Activated T-helper 17 cell treated with anti-CD3 and anti-CD28 coated beads, Interleukin-2, amount 50 U/mL, for 72 hours (primary cell): ENCODE results near the gene GJA9. TPM values are rescaled to one million over a fixed set of nuclear protein-coding genes. Genes with fewer than 3 reads are reported as not detected.
A peak's percentile ranks its signal among the peaks of the same experiment; 100 is the strongest.

ENCODE experiments used
- ATAC-seq: fragments of 150-1000 bp; cut with Tn5 transposase; replicated peaks from 2 replicates; pipeline ENCODE4 v1.10.0; 2021; ENCODE audit warnings: mild to moderate bottlenecking, moderate library complexity
- H3K27ac Mint-ChIP-seq: one replicate; pipeline ENCODE4 v1.8.0; 2022; ENCODE audit warnings: mixed read lengths
- H3K27me3 Mint-ChIP-seq: one replicate; pipeline ENCODE4 v1.8.0; 2022; ENCODE audit warnings: mixed read lengths
- H3K36me3 Mint-ChIP-seq: one replicate; pipeline ENCODE4 v1.8.0; 2022; ENCODE audit warnings: low read depth, mild to moderate bottlenecking, mixed read lengths
- H3K4me1 Mint-ChIP-seq: one replicate; pipeline ENCODE4 v1.8.0; 2022; ENCODE audit warnings: mixed read lengths
- H3K4me3 Mint-ChIP-seq: one replicate; pipeline ENCODE4 v1.8.0; 2022; ENCODE audit warnings: mild to moderate bottlenecking, mixed read lengths
- H3K9me3 Mint-ChIP-seq: one replicate; pipeline ENCODE4 v1.8.0; 2022; ENCODE audit warnings: mixed read lengths
- total RNA-seq, 2 donors: library from RNA; stranded (reverse); gene quantifications; one replicate each; pipeline ENCODE4 v1.2.3, GENCODE V29; 2022

Gene GJA9
- total RNA-seq, 2 donors from 2014 or later, result not detected

DNA sequence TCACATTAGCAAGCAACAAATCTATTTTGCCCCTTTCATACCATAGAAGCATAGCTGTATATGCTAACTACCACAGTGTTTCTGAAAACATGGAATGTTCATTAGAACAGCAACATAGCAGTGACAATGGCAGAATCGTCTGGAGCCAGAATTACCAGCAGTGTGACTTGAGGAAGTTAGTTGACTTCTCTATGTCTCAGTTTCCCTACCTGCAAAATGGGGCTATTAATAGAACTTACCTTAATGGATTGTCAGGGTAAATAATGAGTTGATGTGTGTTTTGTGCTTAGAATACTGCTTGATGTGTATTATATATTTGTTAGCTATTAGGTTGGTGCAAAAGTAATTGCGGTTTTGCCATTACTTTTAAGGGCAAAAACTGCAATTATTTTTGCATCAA lies 14.8 kb upstream of the GJA9 start:
- ATAC-seq, result no peak
- Mint-ChIP-seq H3K4me3 (no peak overlapping the region), H3K36me3 (no peaks in the 10 kb centered on the region), H3K9me3 (no peaks in the 10 kb centered on the region), H3K27me3 (no peaks in the 10 kb centered on the region), H3K27ac (no peak overlapping the region), H3K4me1 (no peaks in the 10 kb centered on the region)

- Mint-ChIP-seq H3K4me3 (no peak overlapping the region), H3K4me1 (no peaks in the 10 kb centered on the region), H3K27me3 (no peaks in the 10 kb centered on the region), H3K27ac (no peak overlapping the region), H3K36me3 (no peaks in the 10 kb centered on the region), H3K9me3 (no peaks in the 10 kb centered on the region)
- no peak for ATAC-seq
Measured at GRCh38 chr1:38892976-38893375, 11.6 kb upstream of the GJA9 start.

DNA sequence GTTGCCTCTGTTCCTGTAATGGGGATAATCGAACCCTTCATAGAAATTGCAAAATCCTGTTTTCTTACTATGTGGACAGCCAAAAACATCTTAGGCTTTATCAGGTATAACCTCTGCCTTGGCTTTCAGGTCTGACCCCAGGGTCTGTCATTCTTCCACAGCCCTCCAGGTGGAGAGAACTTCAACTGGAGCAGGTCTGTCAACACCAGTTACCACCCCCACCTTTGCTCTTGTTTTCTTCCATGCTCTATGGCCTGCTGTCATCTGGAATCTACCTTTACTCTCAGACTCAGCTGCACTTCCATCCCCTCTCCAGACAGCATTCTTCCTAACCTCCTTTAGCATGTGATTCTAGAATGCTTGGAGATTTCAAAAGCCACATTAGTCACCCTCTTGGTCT lies 10.4 kb upstream of the GJA9 start:
- Mint-ChIP-seq H3K27ac (no peak overlapping the region), H3K9me3 (no peaks in the 10 kb centered on the region)
- ATAC-seq, result no peak

GRCh38 chr1:38889589-38889988 lies 8.2 kb upstream of the GJA9 start:
- ATAC-seq, result no peak
- no peak overlapping the region for H3K4me3 Mint-ChIP-seq
- no peaks in the 10 kb centered on the region for H3K4me1 Mint-ChIP-seq
- H3K9me3 Mint-ChIP-seq, result no peaks in the 10 kb centered on the region
- H3K36me3 Mint-ChIP-seq, result no peaks in the 10 kb centered on the region
- H3K27ac Mint-ChIP-seq, result no peak overlapping the region
- no peaks in the 10 kb centered on the region for H3K27me3 Mint-ChIP-seq

More for the DNA sequence above, 10.4 kb upstream of the GJA9 start:
- Mint-ChIP-seq H3K4me3 (no peak overlapping the region), H3K27me3 (no peaks in the 10 kb centered on the region), H3K4me1 (no peaks in the 10 kb centered on the region), H3K36me3 (no peaks in the 10 kb centered on the region)

DNA sequence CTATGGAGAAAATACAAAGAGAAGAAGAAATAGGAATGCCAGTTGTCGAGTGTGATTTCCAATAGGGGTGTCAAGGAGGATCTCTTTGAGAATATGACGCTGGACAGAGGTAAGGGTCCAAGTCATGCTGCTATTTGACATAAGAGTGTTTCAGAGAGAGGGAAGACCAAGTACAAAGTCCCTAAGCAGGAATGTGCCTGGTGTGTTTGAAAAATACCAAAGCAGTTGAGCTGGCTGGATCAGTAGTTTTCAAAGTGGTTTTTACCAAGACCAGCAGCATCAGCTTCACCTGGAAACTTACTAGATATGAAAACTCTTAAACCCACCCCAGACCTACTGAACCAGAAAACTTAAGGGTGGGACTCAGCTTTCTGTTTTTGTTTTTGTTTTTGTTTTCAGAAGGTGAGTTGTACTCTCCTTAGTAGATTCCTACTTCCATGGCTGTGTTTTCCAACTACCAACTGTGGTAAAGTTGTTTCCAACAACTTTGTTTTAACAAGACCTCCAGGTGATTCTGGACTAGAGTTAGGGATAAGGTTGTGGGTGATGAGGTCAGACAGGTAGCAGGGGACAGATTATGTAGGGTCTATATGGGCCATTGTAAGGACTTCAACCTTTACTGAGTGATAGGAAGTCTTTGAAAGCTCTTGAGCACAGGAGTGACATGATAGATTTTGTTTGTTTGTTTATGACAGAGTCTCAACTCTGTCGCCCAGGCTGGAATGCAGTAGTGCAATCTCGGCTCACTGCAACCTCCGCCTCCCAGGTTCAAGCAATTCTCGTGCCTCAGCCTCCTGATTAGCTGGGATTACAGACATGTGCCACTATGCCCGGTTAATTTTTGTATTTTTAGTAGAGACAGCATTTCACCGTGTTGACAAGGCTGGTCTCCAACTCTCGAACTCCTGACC lies 7.3 kb upstream of the GJA9 start:
- no peaks in the 10 kb centered on the region for H3K36me3 Mint-ChIP-seq
- H3K4me1 Mint-ChIP-seq, result no peaks in the 10 kb centered on the region
- H3K27ac Mint-ChIP-seq, result no peak overlapping the region
- no peaks in the 10 kb centered on the region for H3K9me3 Mint-ChIP-seq
- no peaks in the 10 kb centered on the region for H3K27me3 Mint-ChIP-seq
- no peak overlapping the region for H3K4me3 Mint-ChIP-seq
- ATAC-seq, result no peak

DNA sequence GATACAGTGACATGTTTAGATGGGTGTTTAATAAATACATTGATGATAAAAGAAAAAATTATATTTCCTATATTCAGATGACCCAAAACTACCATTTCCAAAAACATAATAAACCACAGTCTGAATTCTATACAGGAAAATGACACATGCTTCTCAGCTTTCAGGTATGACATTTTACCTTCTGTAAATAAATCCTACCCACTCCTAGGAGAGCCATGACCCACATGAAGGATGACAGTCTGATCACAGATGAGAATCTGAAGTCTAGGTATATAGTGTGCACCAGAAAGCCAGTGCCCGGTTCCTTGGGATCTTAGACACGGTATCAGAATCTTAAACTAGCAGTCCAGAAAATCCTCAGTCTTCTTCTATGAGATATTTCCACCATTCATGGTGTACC lies 3.7 kb upstream of the GJA9 start:
- no peak for ATAC-seq
- no peaks in the 10 kb centered on the region for H3K4me1 Mint-ChIP-seq
- H3K27me3 Mint-ChIP-seq, result no peaks in the 10 kb centered on the region
- H3K4me3 Mint-ChIP-seq, result no peak overlapping the region
- H3K36me3 Mint-ChIP-seq, result no peaks in the 10 kb centered on the region
- H3K9me3 Mint-ChIP-seq, result no peaks in the 10 kb centered on the region
- H3K27ac Mint-ChIP-seq, result no peak overlapping the region

- H3K36me3 Mint-ChIP-seq, result peaks cover 9% of the 10 kb centered on the region
- no peaks in the 10 kb centered on the region for H3K9me3 Mint-ChIP-seq
- H3K27ac Mint-ChIP-seq, result no peak overlapping the region
- H3K27me3 Mint-ChIP-seq, result no peaks in the 10 kb centered on the region
- no peak overlapping the region for H3K4me3 Mint-ChIP-seq
- H3K4me1 Mint-ChIP-seq, result peaks cover 13% of the 10 kb centered on the region
- ATAC-seq, result no peak
Measured at GRCh38 chr1:38875811-38876210, 5.6 kb downstream of the GJA9 start.

DNA sequence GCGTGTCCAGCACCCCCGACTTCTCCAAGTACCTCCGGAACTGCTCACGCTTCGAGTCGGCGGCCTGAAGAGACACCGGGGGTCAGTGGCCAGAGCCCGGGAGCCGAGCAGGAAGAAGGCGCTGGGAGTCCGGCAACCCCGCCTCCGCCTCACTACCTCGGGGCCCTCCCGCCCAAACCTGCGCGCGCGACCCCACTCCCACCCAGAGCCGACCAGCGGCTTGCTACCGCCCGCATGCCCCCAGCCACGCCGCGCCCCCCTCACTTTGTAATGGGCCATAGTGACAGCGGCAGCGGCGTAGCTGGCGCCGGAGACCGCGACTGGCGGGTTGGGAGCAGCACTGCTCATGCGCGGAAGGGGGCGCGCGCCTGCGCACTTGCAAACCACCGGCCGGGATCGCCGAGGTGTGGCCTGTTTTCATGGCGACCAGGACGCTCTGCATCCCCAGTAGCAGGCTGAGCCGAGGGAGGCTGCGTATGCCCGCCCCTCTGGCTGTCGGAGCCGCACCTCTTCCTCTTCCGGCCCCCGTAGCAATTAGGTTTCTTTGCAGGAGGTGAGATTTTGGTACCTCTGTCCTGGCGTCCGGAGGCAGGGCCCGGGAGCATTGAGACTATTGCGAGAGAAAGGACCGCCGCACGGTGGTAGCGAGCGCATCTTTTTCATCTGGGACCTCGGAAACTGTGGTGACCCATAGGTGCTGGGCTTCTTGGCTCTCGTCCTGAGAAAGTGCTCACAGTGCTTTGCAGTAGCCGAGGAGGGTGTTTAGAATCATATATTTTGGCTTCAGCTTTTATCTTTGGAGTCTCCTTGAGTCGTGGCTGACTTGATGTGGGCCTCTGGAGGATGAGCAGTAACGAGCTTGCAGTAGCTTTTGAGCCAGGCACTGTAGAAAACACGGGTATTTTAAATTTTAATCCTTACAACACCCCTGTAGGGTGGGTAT lies 8.1 kb downstream of the GJA9 start, which contains the start of gene MYCBP:
MYCBP (minus strand) TSS at position 322 of the 943 bp plus-strand sequence; CDS start at position 279, 43 bp downstream.
- peak; percentile 100 for ATAC-seq
- peak within 1 kb of the TSS; percentile 73 for H3K27ac Mint-ChIP-seq
- no peaks in the 10 kb centered on the region for H3K9me3 Mint-ChIP-seq
- H3K27me3 Mint-ChIP-seq, result no peaks in the 10 kb centered on the region
- peak within 1 kb of the TSS; percentile 82 for H3K4me3 Mint-ChIP-seq
- peaks cover 12% of the 10 kb centered on the region for H3K36me3 Mint-ChIP-seq
- H3K4me1 Mint-ChIP-seq, result peaks cover 13% of the 10 kb centered on the region

DNA sequence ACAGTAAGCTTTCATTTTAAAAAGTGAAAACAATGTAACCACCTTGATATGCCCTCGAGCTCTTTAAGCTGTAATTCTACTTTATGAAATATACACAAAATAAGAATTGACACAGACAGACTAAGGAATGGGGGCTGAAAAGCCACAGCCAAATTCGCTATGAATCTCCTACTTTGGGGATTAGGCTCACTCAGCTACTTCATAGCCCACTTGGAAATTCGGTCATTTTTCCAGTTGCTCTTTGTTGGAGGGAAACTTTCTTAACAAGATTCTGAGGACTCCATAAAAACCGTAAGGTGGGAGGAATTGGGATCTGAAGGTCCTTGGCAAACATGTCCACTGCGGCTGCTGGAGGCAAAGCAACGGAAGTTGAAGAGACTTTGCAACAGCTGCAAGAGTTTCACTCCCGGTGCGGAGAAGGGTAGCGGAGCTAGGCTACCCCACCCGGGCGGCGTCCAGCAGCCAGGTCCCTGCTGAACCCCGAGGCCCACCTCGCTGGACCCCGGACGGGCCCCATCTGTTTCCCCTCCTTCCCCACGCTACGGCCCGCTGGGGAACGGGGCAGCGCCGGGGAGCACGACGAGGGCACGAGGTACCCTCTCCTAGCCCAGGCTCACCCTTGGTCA lies 8.9 kb downstream of the GJA9 start:
- Mint-ChIP-seq H3K36me3 (peaks cover 20% of the 10 kb centered on the region), H3K9me3 (no peaks in the 10 kb centered on the region), H3K4me3 (peak overlapping the region; percentile 82), H3K27ac (peak overlapping the region; percentile 73), H3K4me1 (peaks cover 20% of the 10 kb centered on the region), H3K27me3 (no peaks in the 10 kb centered on the region)
- ATAC-seq, result peak; percentile 31

DNA sequence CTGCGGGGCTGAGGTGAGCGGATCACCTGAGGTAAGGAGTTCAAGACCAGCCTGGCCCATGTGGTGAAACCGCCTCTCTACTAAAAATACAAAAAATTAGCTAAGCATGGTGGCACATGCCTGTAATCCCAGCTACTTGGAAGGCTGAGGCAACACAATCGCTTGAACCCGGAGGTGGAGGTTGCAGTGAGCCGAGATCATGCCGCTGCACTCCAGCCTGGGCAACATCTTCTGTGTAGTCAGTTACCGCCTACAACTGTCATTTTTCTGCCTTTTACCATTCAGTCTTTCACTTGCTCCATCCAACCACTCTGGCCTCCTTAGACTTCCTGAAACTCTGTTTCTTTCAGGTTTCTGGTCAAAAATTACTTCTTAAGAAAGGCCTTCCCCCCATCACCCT lies 10.4 kb downstream of the GJA9 start:
- no peaks in the 10 kb centered on the region for H3K27me3 Mint-ChIP-seq
- peaks cover 32% of the 10 kb centered on the region for H3K36me3 Mint-ChIP-seq
- peak overlapping the region; percentile 73 for H3K27ac Mint-ChIP-seq
- no peaks in the 10 kb centered on the region for H3K9me3 Mint-ChIP-seq
- H3K4me3 Mint-ChIP-seq, result peak overlapping the region; percentile 82
- no peak for ATAC-seq
- H3K4me1 Mint-ChIP-seq, result peaks cover 20% of the 10 kb centered on the region

DNA sequence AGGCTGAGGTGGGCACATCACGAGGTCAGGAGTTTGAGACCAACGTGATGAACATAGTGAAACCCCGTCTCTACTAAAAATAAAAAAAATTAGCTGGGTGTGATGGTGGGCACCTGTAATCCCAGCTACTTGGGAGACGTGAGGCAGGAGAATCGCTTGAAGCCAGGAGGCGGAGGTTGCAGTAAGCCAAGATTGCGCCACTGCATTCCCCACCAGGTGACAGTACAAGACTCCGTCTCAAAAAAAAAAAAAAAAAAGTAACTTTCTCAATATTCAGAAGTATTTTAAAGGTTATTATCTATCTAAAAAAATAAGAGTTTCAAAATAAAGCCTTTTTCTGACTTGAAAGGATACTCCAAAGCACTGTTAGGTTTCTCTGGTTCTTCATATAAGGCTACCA lies 14.2 kb downstream of the GJA9 start:
- H3K36me3 Mint-ChIP-seq, result peaks cover 66% of the 10 kb centered on the region
- ATAC-seq, result no peak

DNA sequence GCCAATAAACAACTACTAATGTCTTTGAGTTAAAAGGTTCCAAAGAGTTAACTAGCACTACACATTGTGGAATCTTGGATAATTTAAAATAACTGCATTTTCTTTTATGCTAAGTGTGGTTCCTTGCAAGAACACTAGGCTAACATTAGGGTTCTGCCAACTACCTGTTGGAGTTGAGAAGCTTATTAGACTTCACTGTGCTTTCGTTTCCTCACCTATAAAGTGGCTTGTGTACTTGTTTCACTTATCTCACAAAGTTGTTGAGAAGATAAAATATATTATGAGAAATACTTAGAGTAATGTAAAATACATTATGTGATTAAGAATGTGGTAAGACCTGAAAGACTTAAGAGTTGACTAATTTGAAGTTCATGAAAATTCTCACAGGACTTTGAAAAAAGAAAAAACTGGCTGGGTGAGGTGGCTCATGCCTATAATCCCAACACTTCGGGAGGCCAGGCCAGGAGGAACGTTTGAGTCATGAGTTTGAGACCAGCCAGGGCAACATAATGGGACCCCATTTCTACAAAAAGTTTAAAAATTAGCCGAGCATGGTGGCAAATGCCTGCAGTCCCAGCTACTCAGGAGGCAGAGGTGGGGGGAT lies 16.2 kb downstream of the GJA9 start:
- peaks cover 61% of the 10 kb centered on the region for H3K36me3 Mint-ChIP-seq
- no peaks in the 10 kb centered on the region for H3K27me3 Mint-ChIP-seq
- no peak overlapping the region for H3K4me3 Mint-ChIP-seq
- no peaks in the 10 kb centered on the region for H3K9me3 Mint-ChIP-seq
- no peak overlapping the region for H3K27ac Mint-ChIP-seq
- peaks cover 7% of the 10 kb centered on the region for H3K4me1 Mint-ChIP-seq
- no peak for ATAC-seq

More for the DNA sequence above, 14.2 kb downstream of the GJA9 start:
- H3K4me1 Mint-ChIP-seq, result peaks cover 18% of the 10 kb centered on the region
- no peak overlapping the region for H3K27ac Mint-ChIP-seq
- H3K9me3 Mint-ChIP-seq, result no peaks in the 10 kb centered on the region
- H3K27me3 Mint-ChIP-seq, result no peaks in the 10 kb centered on the region
- H3K4me3 Mint-ChIP-seq, result no peak overlapping the region

GRCh38 chr1:38860454-38860795 lies 21.0 kb downstream of the GJA9 start:
- no peak for ATAC-seq
- Mint-ChIP-seq H3K9me3 (no peaks in the 10 kb centered on the region), H3K27me3 (no peaks in the 10 kb centered on the region), H3K4me3 (peak overlapping the region; percentile 86), H3K36me3 (peaks cover 67% of the 10 kb centered on the region), H3K4me1 (peaks cover 8% of the 10 kb centered on the region), H3K27ac (peak overlapping the region; percentile 71)
